ENCODE results near the gene VWA8.
"Not testable (repeated sequence)": the region's sequence is repeated elsewhere in the genome, so short reads cannot be mapped to it uniquely, and the experiment has no call there.

Gene VWA8

DNA sequence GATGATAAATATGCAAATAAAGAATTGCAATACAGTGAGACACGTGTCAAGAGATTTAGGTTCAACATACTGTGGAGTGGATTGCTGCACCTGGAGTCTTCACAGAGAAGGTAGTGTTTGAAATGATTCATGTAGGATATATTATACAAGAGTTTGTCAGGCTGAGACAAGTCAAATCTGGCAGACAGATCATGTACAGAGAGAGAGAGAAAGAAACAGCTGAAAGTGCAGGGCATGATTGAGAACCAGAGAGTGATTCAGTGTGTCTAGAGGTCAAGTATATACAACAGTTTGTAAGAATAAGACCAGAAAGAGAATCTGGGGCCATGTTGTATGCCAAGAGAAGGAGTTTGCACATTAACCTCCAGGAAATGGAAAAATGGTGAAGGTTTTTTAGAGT, 2.1 kb upstream of the VWA8 start:
- no peak for DNase-seq

DNA sequence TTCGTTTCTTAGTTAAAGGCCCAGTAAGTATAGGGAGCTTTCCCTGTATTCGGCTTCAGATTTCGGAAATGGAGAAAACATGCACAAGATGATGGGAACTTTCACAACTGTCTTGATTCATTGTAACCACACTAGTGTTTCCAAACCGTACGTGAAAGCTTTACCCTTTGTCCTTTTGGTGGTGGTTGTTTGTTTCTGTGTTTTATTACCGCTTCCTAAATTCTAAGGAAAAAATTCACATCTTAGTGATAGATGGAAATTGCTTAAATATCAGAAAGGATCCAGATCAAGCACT, 504 bp upstream of the VWA8 start:
- DNase-seq: no peak

DNA sequence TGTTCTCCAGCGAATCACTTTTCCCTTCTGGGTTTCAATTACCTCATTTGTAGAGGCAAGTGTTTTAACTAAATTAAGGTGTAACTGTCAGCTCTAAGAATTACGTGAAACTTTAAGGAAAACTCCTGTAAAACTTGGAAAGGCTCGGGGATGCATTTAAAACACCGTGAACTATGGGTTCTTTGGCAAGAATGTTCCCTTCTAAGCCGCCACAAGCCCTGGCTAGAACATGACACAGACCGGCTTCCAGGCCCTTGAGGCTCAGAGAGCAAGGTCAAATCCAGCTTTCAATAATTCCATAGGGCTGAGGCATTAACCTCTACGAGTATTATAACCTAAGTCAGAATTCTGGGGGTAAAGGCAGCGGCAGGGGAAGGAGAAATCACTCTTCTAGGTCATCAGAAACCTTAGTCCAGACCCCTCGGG, 685 bp downstream of the VWA8 start:
- no peak for DNase-seq

DNA sequence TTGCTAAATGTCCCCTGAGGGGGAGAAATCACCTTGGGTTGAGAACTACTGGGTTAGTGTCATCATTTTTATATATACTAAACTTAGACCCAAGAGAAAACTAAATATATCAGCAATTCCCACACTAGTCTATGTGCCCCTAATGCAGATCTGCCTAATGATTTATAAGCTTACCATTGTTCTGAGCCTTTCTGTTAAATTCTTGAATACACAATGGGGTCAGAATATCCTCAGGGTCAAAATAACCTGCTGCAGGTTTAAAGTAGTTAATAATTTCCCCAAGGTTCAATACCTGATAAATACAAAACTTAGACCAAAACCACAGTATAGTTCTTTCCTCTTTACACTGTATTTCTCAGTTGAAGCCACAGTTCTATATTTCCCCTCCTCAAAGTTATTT, 4.6 kb downstream of the VWA8 start:
- DNase-seq: no peak

DNA sequence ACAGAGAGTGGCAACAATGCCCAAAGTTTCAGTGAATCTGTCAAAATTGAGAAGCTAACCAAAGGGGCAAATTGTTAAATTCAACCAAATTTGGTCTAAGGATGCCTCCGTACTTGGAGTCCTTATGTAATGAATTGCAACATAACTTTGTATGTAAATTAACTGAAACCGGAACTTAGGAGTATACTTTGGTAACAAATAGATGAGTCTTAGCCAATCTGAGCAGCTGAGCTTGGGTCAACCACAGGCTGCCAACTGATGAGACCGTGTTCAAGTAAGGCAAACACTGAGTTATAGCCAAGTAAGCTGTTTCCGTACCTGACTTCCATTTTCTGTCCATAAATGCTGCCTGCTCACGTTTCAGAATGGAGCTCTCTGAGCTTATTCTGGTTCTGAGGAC, 5.3 kb downstream of the VWA8 start:
- no peak for DNase-seq

DNA sequence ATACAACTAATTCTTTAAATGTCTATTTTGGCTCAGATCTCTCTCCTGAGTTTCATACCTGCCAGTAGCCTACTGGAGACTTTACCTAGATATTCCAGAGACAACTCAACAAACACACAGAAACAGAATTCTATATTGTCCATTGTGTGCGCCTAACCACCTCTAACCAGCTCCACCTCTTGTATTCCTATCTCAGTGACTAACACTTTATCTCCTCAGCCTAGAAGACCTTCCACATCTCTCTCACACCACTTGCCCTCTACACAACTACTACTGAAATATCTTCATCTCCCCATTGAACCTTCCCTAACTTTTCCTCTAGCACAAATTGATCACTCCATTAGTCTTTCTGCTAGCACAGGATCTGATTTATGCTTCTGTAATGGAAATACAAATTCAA, 6.7 kb downstream of the VWA8 start:
- DNase-seq: no peak

DNA sequence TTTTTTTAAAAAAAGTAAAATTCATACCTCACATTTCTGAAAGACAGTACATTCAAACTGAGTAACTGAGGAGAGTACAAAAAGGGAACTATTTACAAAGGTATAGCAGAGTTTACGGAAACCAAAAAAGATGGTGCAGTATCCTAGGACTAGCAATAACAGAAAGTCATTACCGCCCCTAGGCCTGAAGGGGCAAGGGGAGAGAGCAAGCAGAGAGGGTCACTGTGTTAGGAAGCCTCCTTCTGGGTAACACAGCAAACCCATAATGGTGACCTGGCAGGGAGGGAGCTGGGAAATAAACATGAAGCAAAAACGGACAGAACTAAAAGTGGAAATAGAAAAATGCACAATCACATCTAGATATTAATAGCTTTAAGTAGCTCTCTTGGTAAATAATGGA, 8.2 kb downstream of the VWA8 start:
- no peak for DNase-seq

DNA sequence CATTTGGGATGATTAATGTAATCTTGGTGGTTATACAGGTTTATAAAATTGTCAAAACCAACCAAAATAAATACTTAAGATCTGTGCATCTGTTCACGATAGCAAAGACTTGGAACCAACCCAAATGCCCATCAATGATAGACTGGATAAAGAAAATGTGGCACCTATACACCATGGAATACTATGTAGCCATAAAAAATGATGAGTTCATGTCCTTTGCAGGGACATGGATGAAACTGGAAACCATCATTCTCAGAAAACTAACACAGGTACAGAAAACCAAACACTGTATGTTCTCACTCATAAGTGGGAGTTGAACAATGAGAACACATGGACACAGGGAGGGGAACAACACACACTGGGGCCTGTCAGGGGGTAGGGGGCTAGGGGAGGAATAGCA, 11.8 kb downstream of the VWA8 start:
- DNase-seq: not testable (repeated sequence)

DNA sequence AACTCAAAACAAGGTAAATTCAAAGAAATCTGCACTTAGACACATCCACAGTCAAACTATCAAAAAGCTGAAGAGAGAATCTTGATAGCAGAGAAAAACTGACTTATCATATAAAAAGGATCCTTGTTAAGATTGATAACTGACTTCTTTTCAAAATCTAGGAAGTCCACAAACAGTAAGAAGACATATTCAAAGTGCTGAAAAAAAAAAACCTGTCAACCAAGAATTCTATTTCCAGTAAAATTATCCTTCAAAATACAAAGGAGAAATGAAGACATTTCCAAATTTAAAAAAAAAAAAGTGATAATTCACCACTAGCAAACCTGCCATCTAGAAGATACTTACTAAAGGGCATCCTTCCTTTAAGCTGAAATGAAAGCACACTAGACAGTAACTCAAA, 15.0 kb downstream of the VWA8 start:
- no peak for DNase-seq

DNA sequence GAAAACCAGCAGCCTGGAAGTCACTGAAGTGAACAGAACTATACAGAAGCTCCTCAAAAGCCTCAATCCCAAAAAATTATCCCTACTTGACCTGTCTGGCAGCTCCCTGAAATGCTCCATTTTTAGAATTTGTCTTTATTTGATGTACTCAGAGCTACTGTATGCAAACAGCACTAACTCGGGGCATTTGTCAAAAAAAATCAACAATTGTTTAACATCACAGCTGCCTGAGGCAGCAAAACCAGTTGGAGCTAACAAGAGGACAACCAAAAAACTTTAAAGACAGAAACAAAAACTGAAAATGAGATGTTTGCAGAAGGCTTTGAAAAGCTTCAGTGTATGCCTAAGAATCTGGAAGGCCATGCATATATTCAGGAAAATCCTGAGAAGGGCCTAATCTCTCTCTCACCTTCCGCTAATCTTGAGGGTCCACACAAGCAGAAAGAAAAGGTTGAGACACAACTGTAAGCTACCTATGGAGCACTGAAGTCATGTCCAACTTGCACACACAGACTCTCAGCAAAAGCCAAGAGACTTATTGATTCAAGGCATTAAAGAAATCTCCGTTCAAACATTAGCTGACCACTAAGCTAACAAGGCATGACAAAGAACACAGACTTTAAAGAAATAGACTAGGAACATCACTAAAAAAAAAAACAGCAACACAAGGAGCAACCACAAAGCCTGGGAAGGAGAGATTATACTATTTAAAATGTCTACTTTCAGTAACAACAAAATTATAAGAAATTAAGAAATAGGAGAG, 16.1 kb downstream of the VWA8 start:
- DNase-seq: no peak

DNA sequence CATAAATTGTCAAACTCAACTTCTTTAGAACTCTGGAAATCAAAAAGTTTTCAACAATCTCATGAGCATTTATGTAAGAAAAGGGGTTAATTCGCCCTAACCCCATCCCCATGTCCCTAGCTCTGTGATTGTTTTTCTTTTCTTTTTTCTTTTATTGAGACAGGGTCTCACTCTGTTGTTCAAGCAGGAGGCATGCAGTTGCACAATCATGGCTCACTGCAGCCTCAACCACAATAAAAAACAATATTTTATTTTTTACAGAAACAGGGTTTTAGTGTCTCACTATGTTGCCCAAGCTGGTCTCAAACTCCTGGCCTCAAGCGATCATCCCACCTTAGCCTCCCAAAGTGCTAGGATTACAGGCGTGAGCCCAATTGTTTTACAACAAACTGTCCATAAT, 16.7 kb downstream of the VWA8 start:
- DNase-seq: no peak

DNA sequence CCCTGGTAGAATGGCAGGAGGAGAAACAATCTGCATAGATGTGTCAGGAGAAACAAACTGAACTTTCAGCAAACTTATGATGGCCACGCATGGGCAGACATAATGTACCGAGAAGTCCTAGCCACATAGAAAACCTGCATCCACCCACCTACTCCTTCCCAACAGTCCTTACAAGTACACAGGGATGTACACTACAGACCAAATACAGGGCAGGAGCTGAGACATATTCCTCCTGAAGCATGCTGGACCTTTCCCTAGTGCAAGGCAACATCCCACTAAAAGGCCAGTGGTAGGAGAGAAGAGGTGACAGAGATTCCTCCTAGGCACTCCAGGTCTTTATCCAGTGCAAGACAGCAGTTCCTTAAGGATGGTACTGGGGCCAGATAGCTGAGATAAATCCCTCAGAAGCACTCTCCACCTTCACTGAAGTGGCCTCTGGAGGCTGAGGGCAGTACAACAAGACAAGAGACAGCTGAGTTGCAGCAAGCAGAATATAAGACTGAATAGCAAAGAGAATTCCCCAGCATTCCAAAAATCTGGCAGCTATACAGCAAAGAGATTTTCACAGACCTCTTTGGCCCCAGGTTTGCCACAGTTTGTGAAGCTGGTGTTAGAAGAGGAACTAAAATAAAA, 18.3 kb downstream of the VWA8 start:
- no peak for DNase-seq

DNA sequence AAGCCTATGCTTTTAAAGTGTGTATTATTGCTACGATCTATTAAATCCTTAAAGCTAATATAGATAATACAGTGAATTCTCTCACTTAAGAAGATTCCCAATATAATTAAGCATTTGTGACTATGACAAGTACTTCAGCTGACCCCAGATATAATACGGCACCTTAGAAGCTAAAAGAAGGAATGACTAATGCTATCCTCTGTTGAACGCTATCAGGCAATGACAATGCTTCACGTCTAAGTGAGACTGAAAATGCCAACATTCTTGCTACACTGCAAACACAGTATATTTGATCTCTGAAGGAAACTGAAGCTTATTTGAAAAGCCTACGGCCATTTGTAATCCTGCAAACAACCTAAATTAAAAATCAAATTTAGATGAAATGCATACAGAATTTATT, 19.7 kb downstream of the VWA8 start:
- DNase-seq: no peak

DNA sequence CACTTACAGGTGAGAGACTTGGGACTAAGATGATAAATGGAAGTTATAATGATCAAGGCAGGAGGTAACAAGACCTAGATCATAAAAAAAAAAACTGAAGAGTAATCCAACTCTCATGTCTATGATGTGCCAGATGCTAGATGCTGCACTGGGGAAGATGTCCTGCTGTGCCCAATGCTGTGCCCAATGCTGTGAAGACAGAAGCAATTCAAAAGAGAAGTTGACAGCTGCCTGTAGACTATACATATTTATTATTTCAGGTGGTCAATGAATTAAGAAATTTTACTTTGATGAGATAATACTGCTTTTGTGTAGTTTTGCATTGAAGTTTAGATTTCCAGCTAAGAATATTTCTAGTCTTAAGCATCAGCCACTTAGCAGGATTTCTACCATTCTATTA, 21.5 kb downstream of the VWA8 start:
- DNase-seq: no peak

DNA sequence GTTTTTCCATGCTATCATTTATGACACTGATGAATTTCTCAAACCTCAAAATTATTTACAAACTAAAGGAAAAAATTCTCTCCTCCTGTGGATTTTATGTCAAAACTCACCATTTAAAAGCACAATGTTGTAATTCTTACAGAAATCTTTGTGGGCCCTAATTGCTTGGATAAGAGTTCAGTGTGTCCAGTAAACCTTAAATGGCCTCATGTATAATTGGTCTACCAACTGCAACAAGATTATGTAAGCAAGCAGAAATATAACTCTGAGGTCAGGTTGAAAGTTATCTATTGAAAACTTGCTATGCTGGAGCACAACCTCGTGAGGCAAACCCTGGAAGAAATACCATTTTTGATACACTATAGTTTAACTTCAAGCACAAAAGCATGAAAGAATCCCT, 22.0 kb downstream of the VWA8 start:
- no peak for DNase-seq

DNA sequence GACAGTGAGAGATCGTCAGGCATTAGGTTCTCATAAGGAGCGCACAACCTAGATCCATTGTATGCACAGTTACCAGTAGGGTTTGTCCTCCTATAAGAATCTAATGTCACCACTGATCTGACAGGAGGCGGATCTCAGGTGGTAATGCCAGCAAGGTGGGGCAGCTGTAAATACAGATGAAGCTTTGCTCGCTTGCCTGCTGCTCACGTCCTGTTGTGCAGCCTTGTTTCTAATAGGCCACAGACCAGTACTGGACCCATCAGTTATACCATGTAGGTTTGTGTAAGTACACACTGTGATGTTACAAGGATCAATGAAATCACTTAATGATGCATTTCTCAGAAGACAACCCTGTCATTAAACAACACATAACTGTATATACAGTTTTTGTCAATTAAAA, 23.5 kb downstream of the VWA8 start:
- DNase-seq: no peak

DNA sequence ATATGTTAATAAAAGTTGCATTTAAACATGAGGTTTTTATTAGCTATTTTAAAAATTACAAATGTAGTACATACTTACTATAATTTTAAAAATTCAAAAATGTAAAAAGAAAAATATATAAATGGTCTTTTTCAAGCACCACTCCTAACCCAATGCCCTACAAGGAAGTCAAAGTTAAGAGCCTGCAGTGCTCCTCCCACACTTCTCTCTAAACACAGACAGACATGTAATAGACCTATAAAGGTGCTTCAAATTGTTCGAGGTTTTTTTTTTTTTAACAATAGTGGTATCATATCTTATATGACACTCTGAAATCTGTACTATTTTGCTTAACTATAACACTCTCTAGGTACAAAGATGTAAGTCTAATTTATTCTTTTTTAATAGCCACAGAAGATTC, 25.4 kb downstream of the VWA8 start:
- DNase-seq: no peak

DNA sequence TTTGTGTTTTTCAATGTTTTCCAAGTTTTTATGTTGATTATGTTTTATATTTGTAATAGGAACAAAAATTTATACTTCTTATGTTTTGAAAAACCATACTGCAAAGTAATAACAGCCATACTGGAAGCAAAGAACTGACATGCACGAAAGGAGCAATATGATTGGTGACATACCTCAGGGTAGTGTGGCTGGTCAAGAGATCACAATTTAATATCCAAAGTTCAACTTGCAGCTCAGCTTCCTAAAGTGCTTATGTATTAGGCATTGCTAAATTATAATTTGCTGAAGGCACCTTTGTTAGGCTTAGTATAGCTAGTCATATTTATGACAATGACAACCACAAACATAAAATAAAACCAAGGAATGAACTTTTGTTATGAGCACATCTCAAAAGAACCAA, 25.9 kb downstream of the VWA8 start:
- DNase-seq: no peak

DNA sequence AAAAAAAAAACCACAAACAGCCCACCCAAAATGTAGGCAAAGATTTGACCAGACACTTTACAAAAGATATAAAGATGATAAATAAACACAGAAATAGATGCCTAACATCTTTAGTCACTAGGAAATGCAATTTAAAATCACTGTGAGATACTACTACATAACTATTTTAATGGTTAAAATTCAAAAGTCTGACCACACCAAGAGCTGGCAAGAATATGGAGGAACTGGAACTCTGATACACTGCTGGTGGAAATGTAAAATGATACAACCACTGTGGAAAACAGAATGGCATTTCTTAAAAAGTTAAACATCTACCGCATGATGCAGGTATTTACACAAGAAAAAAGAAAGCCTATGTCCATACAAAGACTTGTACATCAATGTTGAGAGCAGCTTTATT, 26.8 kb downstream of the VWA8 start:
- DNase-seq: no peak

DNA sequence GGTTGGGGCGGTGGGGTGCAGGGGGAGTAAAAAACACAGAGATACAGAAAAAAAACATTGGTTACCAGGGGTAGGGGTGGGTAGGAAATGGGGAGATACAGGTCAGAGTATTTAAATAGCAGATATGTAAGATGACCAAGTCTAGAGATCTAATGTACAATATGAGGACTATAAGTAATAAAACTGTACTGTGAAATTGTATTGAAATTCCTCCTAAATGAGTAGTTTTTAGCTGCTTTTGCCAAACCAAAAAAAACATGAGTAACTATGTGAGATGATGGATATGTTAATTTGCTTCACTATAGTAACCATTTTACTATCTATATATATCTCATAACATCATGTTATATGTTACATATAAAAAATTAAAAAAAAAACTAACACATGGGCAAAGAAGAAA, 29.6 kb downstream of the VWA8 start:
- no peak for DNase-seq

DNA sequence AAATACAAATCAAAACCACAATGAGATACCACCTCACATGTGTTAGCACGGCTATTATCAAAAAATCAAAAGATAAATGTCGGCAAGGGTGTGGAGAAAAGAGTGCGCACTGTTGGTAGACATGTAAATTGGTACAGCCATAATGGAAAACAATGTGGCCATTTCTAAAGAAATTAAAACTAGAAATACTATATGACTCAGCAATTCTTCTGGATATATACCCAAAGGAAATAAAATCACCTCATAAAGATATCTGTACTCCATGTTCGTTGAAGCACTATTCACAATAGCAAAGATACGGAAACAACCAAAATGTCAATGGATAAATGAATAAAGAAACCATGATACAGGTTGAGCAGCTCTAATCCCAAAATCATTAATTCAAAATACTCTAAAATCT, 30.8 kb downstream of the VWA8 start:
- DNase-seq: no peak

DNA sequence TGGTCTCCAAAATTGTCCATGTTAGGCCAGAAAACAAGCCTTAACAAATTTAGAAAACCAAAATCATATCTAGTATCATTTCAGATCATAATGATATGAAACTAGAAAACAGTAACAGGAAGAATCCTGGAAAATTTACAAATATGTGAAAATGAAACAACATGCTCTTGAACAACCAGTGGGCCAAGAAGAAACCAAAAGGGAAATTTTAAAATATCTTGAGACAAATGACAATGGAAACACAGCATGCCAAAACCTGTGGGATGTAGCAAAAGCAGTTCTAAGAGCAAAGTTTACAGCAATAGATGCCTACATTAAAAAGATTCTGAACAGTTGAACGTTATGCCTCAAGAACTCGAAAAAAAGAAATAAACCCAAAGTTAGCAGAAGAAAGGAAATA, 32.6 kb downstream of the VWA8 start:
- no peak for DNase-seq

DNA sequence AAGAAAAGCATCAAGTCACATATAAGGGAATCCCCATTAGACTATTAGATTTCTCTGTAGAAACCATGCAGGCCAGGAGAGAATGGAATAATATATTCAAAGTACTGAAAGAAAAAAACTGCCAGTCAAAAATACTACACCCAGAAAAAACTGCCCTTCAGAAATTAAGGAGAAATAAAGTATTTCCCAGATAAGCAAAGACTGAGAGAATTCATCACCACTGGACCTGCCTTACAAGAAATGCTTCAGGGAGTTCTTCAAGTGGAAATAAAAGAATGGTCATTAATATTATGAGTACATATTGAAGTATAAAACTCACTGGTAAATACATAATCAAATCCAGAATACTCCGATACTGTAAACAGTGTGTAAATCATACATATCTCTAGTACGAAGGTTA, 35.9 kb downstream of the VWA8 start:
- no peak for DNase-seq

DNA sequence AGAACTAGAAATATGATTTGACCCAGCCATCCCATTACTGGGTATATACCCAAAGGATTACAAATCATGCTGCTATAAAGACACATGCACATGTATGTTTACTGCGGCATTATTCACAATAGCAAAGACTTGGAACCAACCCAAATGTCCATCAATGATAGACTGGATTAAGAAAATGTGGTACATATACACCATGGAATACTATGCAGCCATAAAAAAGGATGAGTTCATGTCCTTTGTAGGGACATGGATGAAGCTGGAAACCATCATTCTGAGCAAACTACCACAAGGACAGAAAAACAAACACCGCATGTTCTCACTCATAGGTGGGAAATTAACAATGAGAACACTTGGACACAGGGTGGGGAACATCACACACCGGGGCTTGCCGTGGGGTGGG, 38.0 kb downstream of the VWA8 start:
- DNase-seq: not testable (repeated sequence)

DNA sequence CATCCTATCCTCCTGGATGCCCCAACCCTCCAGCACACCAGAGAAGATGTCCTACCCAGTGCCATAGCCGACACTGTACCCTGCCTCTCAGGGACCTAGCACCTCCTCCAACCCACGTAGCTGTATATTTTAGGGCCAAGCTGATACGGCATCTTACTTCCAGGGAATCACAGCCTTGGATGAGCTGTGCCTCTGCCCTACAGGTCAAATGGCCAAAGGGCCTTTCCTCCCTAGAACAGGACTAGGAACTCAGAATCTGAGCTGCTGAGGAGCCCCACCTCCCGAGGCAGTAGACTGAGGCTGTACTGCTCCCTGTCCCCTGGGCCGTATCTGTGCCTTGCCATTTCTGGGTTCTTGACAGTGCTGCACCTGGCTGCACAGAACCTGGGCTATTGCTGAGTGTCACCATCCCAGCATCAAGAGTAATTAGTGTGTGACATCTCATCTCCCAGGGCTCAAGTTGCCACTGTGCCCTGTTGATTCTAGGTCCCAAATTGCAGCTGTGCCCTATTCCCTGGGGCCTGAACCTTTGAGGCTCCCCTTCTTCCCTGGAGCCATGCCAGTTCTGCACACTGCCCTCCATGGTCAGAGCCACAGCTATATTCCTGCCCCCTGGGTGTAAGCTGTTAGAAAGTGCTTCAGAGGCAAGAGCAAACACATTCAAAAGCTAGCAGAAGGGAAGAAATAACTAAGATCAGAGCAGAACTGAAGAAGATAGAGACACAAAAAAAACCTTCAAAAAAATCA, 41.0 kb downstream of the VWA8 start:
- no peak for DNase-seq

Data from SHP77 treated with DMSO at 0.1 percent for 48 hours (cell line).